Heart left ventricle (tissue), 13 donors: Measurements from ENCODE around the gene KDM5B.

Experiments used
- CTCF ChIP-seq, 12 donors: fragments of 200-600 bp; sonication (generic) in 4 of 12; IDR thresholded peaks; one replicate each; pipeline versions ENCODE4 v1.5.0 to v1.8.0; 2018 to 2022; ENCODE audit warnings: antibody characterized with exemption in 12 of 12, mild to moderate bottlenecking in 5 of 12
- POLR2A ChIP-seq, 2 donors: fragments of 450-650 bp; IDR thresholded peaks; one replicate each; pipeline ENCODE4 v1.6.1; 2017; ENCODE audit warnings: antibody characterized with exemption in 2 of 2, mild to moderate bottlenecking in 2 of 2, moderate library complexity in 2 of 2
- donor health status: ischemic (EF 13 %, LVEDD 7.1; RV severe dilation, severe dysfunction).
- donor health status: DM: no; HTN: yes; CAD: no.
- donor health status: DM: no; HTN: no; CAD: no.
- donor health status: ischemic (EF 25% LVEDD 6.9; RV normal size, moderate dysfunction).
- donor health status: ischemic (EF 25% LVEDD 5.7; RV mildly dilated, moderate dysfunction).
- donor health status: ischemic (EF 35%, LVEDD 5.7; RV mildly dilated, moderate dysfunction).
- donor health status: nonischemic (EF 11% LVEDD 7.7; RV severe dilation, severe dysfunction).
- donor health status: DM: yes; HTN: yes; CAD: no.
- donor health status: PGD.
- donor health status: ischemic (EF 29% LVEDD 5.4; RV normal size, mild dysfunction).
- donor health status: nonischemic (EF 23%, LVEDD 6.1; RV moderate dilation, normal function).

GRCh38 chr1:202800742-202801141, 7.5 kb downstream of the KDM5B start:
- TF ChIP-seq CTCF (IDR thresholded peaks at IDR 0.05) (no peak), POLR2A (IDR thresholded peaks at IDR 0.05) (no peak)
